IPS-NIHi11 (cell line): ENCODE measurements around the gene CDC42BPB.
"Not testable (repeated sequence)": the region's sequence is repeated elsewhere in the genome, so short reads cannot be mapped to it uniquely, and the experiment has no call there.

ENCODE experiments used
- DNase-seq: peaks from one replicate; pipeline ENCODE4 v3.0.0; 2012; ENCODE audit warnings: mixed read lengths, low spot score

CDC42BPB gene

DNA sequence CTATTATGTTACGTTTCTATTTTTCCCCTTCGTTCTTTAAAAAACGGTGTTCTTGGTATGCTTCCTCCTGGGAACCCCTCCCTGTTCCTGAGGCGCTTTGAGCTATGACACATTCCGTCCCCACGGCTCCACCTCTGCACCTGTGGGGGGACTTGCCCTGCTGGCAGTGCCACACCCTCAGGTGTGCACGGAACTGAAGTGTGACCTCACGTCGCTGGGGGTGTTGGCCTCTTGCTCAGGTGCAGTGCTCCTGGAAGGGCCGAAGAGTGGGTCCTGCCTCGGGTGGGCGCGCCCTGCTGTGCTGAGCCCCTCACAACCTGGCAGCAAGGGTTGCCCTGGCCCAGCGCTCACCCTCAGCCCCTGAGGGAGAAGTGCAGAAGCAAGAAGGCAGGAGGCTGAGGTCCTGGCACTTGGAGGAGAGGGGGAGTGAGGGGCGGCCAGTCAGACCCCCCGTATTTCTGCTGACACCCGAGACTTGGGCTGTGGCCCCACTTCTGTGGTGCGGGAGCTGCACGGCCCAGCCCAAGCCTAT is 129.9 kb downstream of the CDC42BPB start:
- DNase-seq, result no peak

DNA sequence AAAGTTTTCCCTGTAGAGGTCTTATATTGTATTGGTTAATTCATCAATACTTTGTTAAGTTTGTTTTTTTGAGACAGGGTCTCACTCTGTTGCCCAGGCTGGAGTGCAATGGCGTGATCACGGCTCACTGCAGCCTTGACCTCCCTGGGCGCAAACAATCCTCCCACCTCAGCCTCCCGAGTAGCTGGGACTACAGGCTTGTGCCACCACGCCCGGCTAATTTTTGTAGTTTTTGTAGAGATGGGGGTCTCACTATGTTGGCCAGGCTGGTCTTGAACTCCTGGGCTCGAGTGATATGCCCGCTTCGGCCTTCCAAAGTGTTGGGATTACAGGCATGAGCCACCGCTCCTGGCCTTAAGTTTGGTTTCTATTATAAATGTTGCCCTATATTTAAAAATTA is 130.5 kb downstream of the CDC42BPB start:
- DNase-seq, result not testable (repeated sequence)

DNA sequence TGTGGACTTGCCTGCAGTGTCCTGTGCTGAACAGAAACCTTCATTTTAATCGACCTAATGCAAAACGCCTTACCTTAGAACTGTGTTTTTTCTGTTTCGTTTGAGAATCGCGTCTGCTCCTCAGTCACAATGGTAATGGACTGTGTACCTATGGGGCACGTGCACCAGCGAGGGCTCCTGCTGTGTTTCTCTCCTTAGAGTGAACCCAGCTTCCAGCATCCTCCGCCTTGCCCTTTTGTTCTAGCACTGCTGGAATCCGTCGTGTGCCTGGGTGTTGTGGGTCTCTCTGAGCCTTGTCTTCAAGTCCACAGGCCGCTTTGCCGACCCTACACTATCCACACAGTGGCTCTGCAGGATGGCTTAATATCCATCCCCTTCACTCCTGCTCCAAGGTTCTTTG is 131.2 kb downstream of the CDC42BPB start:
- DNase-seq, result no peak

DNA sequence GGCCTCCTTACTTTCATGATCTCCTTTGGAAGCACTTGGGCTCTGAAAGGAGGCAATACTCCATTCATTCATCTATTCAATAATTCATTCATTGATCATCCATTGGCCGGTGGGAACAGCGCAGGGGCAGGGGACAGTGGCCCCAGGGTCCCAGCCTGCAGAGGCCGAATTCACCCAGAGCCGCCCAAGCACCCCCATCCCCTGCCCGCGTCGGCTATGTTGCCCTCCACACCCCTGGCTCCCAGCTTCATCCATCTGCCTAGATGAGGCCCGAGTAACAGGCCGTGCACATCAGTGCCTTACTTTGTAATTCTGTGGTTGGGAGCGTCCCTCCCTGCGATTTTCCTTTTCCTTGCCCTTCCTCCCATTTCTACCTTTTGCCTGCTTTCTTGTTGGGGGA is 131.7 kb downstream of the CDC42BPB start:
- DNase-seq, result no peak

DNA sequence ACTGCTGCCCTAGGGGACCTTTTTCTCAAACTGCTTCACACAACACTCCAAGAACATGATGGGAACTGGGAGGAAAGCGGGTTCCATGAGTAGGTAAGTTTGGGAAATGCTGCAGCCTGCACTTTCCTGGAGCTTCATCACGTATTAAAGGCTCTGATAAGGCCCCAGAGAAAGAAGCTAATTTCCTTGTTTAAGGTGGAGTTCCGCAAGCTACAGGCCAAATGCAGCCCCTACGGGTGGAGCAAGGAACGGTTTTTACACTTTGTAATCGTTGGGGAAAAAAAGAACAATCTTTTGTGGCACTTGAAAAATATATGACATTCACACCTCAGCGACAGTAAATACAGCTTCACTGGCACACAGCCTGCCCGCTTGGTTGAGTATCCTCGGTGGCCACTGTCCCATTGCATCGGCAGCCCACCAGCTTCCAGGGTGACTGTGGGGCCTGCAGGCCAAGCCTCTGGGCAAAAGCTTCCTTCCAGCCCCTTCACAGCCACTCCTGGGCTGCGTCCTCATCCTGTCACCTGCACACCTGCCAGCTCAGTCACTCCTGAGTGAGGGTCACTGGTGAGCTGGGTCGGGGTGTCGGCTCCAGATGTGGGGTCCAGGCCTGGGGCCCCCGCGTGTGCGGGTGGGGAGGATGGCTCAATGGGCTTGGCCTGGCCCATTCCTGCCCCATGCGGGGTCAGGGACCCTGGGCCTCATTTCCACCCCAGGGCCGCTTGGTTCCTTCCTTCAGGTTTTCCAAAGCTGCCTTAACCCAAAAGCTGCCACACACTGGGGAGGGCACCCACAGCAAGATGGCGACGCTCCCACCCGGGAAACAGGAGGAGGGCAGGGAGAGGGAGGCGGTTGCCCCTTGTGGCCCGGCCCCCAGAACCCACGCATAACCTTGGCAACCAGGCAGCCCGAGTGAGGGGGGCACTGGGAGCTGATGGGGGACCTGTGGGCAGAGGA is 132.4 kb downstream of the CDC42BPB start:
- no peak for DNase-seq

DNA sequence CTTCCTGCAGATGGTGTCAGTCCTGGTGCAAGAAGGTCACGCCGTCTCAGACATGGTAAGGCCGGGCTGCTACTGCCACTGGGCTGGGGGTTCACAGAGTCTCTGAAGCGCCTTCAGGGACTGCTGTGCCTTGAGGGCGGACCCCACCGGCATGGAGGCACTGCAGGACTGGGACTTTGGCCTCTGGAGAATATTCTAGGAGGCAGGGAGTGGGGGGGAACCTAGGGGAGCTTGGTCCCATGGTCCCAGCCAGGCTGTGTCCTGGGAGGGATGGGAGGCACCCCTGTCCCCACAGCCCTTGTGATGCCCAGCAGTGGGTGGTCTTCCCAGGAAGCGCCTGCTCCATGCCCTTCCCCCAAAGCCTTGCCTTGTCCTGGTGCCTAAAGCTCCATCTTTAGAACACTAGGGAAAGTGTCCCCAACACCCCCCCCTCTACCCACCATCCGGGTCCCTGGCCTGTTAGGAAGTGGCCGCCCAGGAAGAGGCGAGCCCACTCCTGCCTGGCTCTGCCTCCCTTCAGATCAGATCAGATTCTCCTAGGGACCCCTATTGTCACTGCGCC is 133.3 kb downstream of the CDC42BPB start:
- no peak for DNase-seq

DNA sequence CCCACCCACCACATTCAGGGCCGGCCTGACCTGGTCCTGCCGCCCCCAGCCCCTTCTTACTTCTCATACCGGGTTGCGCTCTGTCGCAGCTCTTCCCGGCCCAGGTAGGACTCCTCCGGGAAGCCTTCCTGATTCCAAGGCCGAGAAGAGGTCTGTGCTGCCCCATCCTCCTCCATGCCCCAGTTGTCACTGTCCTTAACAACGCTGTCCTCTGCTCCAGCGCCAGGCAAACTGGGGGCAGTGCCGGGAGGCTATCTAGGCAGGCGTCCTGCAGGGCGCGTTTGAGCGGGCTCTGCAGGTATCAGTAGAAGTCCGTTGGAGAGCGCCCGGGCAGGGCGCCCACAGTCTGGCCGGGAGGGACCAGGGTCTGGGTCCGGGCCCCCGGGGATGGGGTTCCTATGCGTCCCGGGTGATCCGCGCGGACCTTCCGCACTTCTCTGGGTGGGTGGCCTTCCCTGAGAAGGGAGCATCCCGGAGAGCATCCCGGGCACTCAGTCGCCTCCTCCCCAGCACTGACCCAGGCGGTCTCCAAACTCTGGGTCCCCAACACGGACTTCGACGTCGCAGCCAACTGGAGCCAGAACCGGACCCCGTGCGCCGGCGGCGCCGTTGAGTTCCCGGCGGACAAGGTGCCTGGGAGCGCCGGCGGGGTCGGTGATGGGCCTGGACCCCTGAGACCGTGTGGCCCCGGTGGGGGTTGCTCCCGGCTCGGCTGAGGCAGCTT is 134.0 kb downstream of the CDC42BPB start:
- DNase-seq, result no peak

DNA sequence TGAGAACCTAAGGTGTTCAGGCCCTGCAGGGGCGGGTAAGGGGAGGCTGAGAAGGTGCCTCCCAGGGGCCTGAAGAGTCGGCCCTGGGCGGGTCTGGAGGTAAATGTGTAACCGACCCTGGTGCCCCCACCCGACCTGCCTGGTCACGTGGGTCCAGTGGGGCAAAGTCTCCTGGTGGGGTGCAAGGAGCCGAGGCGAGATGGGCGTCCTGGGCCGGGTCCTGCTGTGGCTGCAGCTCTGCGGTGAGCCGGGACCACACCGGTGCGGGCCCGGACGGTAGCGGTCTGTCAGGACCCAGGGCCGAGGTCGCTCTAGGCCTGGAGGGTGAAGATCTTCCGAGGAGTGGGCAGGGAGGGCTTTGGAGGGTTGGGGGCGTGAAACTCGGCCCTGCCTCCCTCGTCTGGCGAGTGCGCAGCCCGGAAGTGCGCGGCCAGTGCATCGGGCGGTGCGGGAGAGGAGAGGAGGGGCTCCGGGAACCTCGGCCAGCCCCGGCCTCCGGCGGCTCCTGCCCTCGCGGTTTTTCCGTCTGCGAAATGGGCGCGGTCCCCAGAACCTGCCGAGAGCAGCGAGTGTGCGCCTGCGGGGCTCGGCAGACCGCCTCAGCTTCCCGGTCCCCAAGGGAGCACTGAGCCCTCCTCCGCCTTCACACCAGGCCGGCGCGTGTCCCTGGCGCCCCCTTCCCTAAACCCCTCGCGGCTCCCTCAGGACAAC is 134.7 kb downstream of the CDC42BPB start, which contains the start of gene AMN:
AMN (plus strand) TSS at position 174 of the 711 bp plus-strand sequence; CDS start at position 200, 26 bp downstream.
- DNase-seq, result peak; percentile 76

DNA sequence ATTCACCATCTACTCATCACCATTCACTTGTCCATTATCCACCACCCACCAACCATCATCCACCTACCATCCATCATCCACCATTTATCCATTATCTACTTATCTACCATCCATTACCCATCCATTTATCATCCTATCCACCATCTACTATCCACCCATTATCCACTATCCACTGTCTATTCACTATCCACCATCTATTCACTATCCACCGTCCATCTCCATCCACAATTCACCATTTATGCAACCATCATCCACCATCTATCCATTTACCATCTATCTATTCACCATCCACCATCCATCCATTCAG is 136.4 kb downstream of the CDC42BPB start:
- DNase-seq, result no peak

DNA sequence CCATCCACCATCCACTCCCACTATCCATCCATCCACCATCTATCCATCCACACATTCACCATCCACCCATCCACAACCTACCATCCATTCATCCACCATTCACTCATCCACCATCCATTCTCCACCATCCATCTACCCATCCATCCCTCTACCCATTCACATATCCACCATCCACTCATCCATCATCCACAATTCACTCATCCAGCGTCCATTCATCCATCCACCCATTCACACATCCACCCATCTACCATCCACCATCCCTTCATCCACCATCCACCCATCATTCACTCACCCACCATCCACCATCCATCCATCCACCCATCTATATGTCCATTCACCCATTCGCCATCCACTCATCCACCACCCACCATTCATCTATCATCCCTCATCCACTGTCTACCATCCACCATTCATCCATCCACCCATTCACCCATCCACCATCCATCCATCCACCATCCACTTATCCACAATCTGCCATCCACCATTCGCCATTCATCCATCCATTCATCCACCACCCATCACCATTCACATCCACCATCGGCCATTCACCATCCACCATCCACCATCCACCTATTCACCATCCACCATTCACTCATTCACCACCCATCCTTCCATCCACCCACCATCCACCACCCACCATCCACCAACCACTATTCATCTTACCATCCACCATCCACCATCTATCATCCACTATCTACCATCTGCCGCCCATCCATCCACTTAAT is 136.9 kb downstream of the CDC42BPB start:
- DNase-seq, result no peak

DNA sequence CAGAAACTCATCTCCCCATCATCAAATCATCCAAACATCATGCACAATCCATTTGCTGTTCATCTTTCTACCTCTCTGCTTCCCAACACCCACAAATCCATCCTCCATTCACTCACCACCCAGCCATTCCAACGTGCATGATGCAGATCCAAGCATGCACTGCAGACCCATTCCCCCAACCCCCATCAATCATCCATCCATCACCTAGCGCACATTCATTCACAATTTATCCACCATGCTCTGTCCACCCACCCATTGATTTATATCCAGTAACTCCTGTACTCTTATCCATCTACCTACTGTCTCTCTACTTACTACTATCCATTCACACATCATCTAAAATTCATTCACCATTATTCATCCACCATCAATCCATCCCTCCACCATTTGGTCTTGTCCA is 138.9 kb downstream of the CDC42BPB start:
- DNase-seq, result no peak

DNA sequence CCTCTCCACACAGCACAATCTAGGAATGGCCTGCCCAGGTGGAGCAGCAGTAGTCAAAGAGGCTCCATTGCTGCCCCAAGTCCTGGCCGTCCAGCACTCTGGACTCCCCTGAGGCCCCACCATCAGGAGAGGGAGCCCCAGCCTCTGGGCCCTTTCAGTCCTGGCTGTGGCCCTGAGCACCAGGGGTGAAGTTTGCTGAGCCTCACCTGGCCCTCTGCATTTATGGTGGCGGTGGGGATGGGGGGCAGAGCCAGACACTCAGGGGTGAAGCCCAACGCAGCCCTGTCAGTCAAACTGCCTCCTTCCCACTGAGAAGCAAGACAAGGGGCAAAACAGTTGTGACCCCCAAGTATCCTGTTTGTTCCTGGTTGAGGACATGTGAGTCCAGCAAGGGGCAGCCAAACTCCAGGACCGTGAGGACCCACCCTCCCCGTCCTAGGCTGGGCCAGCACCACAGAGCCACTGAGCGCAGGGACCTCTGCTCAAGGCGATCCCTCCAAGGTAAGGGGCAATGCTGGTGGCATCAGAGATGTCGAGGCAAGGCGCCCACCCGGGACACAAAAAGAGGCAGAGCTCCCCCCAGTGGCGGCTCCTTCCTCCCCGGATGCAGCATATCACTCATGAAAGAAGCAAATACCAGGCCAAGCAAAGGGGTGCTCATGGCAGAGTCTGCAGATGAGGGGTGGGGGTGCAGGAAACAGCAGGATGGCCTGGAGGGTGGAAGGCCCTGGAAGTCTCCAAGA is 139.7 kb downstream of the CDC42BPB start:
- peak; percentile 93 for DNase-seq

DNA sequence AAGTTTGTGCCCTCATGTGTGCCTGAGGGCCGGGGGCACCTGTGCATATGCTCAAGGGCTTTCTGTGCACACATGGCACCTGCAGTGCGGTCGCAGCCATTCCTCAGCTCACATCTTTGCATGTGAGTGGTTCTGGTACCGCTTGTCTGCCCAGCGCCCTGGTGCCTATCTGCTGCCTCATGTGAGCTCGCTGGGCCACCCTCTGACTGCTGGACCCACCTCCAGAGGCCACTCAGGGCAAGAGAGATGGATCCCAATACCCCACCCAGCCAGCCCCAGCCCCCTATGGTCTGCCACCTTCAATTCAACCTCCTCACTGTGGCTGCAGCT is 140.3 kb downstream of the CDC42BPB start:
- no peak for DNase-seq

DNA sequence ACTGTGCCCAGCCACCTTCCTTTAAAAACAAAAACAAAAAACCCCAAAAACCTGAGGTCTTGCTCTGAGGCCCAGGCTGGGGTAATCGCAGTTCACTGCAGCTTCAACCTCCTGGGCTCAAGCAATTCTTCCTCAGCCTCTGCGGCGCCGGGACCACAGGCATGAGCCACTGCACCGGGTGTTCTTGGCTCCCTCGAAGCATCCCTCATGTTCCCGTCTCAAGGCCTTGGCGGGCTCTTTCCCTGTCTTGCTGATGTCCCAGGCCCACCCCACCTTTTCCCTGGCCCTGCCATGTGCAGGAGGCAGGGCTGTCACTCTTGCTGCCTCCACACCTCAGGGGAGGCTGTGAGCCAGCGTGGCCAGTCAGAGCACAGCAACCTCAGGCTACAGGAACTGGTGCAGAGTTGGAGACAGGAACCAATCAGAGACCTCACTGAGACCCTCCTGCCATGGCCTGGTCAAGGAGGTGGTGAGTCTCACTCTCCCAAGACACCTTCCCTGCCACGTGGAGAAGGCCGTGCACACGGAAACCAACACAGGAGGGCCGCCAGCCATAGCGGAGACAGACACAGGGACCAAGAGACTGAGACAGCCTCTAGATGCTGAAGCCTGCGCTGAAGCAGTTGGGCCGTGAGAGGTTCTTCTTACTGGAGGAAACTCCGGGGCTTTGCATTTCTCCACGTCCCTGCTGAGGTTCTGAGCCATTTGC is 140.8 kb downstream of the CDC42BPB start:
- no peak for DNase-seq

DNA sequence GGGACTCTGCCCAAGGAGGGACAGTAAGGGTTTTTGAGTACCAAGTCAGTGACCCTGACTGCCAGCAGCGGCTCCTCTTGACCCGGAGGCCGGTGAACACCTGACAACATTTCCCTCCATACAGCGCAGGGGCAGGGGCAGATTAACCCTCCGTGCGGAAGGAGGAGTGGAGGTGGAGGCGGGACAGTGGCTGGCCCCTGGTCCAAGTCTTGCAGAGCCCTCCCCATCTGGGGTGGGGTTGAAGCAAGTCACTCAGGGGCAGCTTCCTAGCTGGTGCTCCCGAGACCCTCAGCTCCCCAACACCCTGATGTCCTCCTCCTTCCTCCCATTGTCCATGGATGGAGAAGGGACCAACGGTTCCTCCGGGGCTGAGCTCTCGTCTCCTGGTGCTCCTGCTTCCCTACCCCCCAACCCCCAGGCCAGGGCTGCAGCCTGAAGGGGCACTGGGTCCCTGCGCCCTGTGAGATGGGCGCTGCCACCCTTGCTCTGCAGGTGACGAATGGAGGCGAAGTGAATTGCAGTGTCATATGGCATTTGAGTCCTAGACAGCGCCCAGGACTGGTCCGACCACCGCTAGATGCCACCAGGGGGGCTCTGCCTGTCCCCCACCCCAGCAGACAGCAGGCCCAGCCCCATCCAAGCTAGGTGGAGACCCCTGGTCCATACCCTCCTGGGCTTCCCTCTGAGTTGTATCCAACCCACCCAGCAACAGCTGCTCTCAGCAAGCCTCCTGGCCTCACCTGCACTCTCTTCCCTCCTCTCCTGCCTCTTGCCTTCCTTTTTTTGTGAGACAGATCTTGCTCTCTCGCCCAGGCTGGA is 141.8 kb downstream of the CDC42BPB start:
- no peak for DNase-seq

DNA sequence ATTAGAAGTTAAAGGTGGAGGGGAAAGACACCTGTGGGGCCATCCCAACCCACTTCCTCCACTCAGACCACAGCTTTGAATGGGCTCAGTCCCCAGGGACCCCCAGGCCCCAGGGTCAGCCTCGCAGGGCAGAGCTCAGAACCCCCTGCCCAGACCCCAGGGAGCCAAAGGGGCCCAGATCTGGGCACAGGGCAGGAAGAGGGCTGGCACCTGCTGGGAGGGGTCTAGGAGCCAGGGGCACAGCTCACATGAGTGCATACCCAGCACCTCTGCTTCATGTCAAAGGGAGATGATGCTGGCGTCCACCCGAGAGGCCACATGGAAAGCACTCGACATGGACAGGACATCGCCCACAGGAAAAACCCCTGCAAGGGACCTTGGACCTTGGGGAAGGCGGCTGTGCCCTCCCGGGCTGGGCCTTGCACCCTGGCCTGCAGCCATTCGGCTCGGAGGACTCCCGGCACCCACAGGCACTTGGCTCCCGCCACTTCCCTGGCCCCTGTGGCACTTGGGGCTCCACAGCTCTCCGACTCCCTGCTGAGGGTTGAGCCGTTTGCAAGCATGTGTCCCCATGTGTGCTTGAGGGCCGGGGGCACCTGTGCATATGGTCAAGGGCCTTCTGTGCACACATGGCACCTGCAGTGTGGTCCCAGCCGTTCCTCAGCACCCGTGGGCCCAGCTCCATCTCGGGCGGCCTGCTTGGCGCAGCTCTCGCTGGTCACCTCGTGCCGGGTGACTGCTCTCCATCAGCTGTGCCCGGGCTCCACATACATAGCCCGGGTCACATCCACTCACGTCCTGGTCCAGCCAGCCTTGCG is 142.7 kb downstream of the CDC42BPB start:
- no peak for DNase-seq

DNA sequence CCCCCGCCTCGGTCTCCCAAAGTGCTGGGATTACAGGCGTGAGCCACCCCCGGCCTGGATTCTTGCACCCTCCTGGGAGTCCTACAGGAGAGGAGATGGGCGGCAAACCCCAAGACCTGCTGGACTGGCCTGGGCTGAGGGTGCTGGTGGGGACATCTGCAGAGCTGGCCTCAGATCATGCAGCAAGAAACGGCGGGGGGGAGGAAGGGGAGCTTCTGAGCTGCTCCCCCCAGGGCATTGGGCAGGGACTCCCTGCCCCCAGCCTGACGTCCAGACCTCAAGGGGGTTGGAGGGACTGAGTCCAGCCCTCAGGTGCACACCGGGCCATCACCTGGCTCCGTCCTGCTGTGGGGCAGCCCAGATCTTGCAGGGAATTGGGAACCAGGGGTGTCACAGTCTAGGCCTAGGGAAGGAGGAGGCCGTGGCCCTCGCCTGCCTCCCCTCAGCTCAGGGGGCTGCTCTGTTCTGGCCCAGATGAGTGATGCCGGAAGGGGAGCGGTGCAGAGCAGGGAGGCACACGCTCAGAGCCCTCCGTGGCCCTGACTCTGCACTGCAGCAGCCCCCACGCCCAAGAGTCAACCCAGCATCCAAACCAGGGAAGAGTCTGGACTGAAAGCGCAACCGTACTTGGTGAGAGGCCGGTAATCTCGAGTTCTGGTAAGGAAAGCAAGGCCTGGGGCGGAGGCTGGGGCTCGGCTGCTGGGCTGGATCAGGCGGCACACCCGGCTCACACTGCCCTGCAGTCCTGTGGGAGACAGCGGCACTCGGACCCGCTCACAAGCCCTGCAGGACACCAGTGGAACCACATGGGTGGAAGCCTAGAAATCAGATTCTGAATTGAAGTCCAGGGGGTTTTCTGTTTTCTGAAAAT is 143.8 kb downstream of the CDC42BPB start:
- no peak for DNase-seq
